ENCODE results near the gene WIZ.

- TF ChIP-seq CTCF (IDR thresholded peaks at IDR 0.05) (no peak), POLR2A (IDR thresholded peaks at IDR 0.05) (no peak)
Observed at GRCh38 chr19:15445807-15446376, 3.9 kb downstream of the WIZ start.

All from suprapubic skin (tissue), 3 donors.